Ishikawa (cell line): ENCODE measurements around the gene ARHGEF26.

Experiments
- CEBPB ChIP-seq: IDR thresholded peaks from 2 replicates; pipeline ENCODE4 v1.6.1; 2012
- CREB1 ChIP-seq: IDR thresholded peaks from 2 replicates; pipeline ENCODE4 v1.6.1; 2012; ENCODE audit warnings: low read depth
- EGR1 ChIP-seq: IDR thresholded peaks from 2 replicates; pipeline ENCODE4 v1.6.1; 2012
- EP300 ChIP-seq: IDR thresholded peaks from 2 replicates; pipeline ENCODE4 v1.6.1; 2012; ENCODE audit warnings: borderline replicate concordance
- FOXM1 ChIP-seq: IDR thresholded peaks from 2 replicates; pipeline ENCODE4 v1.6.1; 2012; ENCODE audit warnings: low read depth, borderline replicate concordance
- NFIC ChIP-seq: IDR thresholded peaks from 2 replicates; pipeline ENCODE4 v1.6.1; 2012
- RAD21 ChIP-seq: IDR thresholded peaks from 2 replicates; pipeline ENCODE4 v1.6.1; 2012; ENCODE audit warnings: low read depth
- TAF1 ChIP-seq: IDR thresholded peaks from 2 replicates; pipeline ENCODE4 v1.6.1; 2012; ENCODE audit warnings: low read depth, mild to moderate bottlenecking
- TCF12 ChIP-seq: IDR thresholded peaks from 2 replicates; pipeline ENCODE4 v1.6.1; 2012; ENCODE audit warnings: low read depth
- TEAD4 ChIP-seq: IDR thresholded peaks from 2 replicates; pipeline ENCODE4 v1.6.1; 2012
- YY1 ChIP-seq: IDR thresholded peaks from 2 replicates; pipeline ENCODE4 v1.6.1; 2012; ENCODE audit warnings: low read depth
- ZBTB7A ChIP-seq: IDR thresholded peaks from 2 replicates; pipeline ENCODE4 v1.6.1; 2012; ENCODE audit warnings: low read depth
- TF ChIP-seq, protein P1 (sequence below): IDR thresholded peaks from 2 replicates; pipeline ENCODE4 v1.6.1; 2012
- TF ChIP-seq, protein P2 (sequence below): IDR thresholded peaks from 2 replicates; pipeline ENCODE4 v1.6.1; 2012
- TF ChIP-seq, protein P3 (sequence below): IDR thresholded peaks from 2 replicates; pipeline ENCODE4 v1.6.1; 2012; ENCODE audit warnings: low read depth, mild to moderate bottlenecking

ARHGEF26 gene

DNA sequence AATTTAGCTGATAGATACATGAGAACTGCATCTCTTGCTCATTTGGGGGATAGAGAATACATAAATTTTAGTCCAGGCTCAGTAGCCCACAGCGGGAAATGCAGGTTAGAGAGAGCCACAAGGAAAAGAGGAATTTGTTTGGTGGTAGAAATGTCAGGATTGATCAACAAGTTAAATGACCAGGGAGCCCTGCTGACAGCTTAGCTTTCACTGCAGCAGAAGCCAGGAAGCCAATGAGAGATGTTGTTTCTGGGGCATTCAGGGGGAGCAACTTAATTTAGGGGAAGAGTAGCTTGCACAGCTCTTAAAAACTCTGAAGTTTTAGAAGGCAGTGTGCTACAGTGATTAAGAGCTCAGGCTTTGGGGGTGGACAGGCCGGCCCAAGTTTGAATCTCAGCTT, 22.7 kb downstream of the ARHGEF26 start:
- TF ChIP-seq, protein P1, sequence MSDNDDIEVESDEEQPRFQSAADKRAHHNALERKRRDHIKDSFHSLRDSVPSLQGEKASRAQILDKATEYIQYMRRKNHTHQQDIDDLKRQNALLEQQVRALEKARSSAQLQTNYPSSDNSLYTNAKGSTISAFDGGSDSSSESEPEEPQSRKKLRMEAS = no peak
- TF ChIP-seq, protein P2, sequence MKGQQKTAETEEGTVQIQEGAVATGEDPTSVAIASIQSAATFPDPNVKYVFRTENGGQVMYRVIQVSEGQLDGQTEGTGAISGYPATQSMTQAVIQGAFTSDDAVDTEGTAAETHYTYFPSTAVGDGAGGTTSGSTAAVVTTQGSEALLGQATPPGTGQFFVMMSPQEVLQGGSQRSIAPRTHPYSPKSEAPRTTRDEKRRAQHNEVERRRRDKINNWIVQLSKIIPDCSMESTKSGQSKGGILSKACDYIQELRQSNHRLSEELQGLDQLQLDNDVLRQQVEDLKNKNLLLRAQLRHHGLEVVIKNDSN = no peak
- TF ChIP-seq TEAD4 (no peak), RAD21 (no peak), CEBPB (no peak), FOXM1 (no peak), NFIC (no peak), TAF1 (no peak), YY1 (no peak), EGR1 (no peak), ZBTB7A (no peak), TCF12 (no peak), CREB1 (no peak), EP300 (no peak)
- TF ChIP-seq, protein P3, sequence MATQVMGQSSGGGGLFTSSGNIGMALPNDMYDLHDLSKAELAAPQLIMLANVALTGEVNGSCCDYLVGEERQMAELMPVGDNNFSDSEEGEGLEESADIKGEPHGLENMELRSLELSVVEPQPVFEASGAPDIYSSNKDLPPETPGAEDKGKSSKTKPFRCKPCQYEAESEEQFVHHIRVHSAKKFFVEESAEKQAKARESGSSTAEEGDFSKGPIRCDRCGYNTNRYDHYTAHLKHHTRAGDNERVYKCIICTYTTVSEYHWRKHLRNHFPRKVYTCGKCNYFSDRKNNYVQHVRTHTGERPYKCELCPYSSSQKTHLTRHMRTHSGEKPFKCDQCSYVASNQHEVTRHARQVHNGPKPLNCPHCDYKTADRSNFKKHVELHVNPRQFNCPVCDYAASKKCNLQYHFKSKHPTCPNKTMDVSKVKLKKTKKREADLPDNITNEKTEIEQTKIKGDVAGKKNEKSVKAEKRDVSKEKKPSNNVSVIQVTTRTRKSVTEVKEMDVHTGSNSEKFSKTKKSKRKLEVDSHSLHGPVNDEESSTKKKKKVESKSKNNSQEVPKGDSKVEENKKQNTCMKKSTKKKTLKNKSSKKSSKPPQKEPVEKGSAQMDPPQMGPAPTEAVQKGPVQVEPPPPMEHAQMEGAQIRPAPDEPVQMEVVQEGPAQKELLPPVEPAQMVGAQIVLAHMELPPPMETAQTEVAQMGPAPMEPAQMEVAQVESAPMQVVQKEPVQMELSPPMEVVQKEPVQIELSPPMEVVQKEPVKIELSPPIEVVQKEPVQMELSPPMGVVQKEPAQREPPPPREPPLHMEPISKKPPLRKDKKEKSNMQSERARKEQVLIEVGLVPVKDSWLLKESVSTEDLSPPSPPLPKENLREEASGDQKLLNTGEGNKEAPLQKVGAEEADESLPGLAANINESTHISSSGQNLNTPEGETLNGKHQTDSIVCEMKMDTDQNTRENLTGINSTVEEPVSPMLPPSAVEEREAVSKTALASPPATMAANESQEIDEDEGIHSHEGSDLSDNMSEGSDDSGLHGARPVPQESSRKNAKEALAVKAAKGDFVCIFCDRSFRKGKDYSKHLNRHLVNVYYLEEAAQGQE = no peak

DNA sequence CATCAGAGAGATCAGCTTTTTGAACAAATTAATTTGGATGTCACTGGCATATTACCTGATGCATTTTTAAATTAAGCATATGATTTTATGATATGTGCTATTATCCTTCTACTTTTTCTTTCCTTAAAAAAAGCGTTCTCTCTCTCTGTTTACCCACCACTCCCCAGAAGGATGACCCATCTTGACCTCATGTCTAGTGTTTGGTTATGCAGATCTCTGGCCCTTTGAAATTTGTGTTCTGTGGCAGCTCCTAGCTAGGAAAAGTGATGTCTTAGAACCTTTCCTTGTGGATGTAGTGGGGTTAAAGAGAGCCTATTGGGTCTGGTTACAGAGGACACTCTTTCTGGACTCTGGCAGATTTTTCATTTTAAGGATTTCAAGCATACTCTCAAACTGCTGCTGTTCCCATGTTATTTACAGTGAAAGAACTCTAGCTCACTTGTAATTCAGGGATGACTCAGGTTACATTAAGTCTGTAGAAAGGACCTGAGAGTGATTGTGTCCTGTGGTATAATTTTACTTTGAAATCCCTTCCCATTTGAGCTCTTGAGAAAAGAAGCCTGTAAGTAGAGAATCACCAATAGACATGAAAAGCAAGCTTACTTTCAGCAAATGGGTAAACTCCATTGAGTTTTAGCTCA, 23.8 kb downstream of the ARHGEF26 start:
- TF ChIP-seq EGR1 = no peak
- no peak for TF ChIP-seq FOXM1
- TF ChIP-seq NFIC = no peak
- no peak for TF ChIP-seq EP300
- no peak for TF ChIP-seq ZBTB7A
- TF ChIP-seq TAF1 = no peak
- TF ChIP-seq, protein P1 = no peak
- no peak for TF ChIP-seq CEBPB

DNA sequence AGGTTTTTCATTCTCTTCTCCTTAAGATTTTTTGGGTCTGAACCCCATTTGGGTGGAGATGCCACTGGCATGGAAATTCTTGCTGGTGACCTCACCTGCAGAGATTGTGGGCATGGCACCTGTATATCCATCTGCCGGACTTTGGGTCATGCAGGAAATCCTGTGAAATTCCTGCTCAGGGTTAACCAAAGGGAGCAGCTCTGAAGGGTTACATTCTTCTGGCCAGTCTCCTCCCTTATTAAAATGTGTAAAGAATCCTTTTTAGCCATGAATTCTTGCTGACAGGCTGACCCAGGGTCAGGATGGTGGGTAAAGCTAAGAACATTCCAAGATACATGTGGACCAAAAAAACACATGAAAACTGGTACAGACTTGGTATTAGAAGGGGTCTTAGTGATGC, 27.4 kb downstream of the ARHGEF26 start:
- TF ChIP-seq, protein P2 = no peak
- TF ChIP-seq NFIC = no peak
- no peak for TF ChIP-seq TCF12
- TF ChIP-seq, protein P1 = no peak
- no peak for TF ChIP-seq CEBPB
- TF ChIP-seq FOXM1 = no peak
- TF ChIP-seq ZBTB7A = no peak
- TF ChIP-seq TEAD4 = no peak
- TF ChIP-seq TAF1 = no peak
- no peak for TF ChIP-seq YY1
- no peak for TF ChIP-seq EGR1
- TF ChIP-seq RAD21 = no peak
- TF ChIP-seq EP300 = no peak
- TF ChIP-seq, protein P3 = no peak

DNA sequence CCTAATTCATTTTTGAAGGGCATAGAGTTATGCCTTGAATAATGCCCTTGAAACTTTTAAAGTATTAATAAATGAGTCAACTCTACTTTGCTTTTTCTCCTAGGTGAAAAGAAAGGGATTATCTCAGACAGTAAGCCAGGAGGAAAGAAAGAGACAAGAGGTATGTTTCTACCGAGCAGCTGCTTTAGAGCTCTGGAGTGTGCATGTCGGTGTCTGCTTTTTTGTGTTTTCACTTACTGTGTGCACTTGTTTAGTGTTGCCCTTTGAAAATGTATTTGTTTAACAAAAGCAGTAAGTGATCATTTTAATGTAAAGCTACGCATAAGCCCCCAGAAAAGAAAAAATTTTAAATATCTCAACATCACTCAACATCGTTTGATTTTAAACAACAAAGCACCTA, 28.1 kb downstream of the ARHGEF26 start:
- no peak for TF ChIP-seq YY1
- no peak for TF ChIP-seq EP300
- TF ChIP-seq, protein P2 = no peak
- no peak for TF ChIP-seq ZBTB7A
- TF ChIP-seq CREB1 = no peak
- TF ChIP-seq FOXM1 = no peak
- TF ChIP-seq TAF1 = no peak
- no peak for TF ChIP-seq EGR1
- TF ChIP-seq, protein P3 = no peak
- no peak for TF ChIP-seq CEBPB
- no peak for TF ChIP-seq NFIC
- no peak for TF ChIP-seq RAD21
- TF ChIP-seq, protein P1 = no peak
